ENCODE data around the gene ARHGAP10.
A peak's percentile ranks its signal among the peaks of the same experiment; 100 is the strongest.

The ARHGAP10 gene

DNA sequence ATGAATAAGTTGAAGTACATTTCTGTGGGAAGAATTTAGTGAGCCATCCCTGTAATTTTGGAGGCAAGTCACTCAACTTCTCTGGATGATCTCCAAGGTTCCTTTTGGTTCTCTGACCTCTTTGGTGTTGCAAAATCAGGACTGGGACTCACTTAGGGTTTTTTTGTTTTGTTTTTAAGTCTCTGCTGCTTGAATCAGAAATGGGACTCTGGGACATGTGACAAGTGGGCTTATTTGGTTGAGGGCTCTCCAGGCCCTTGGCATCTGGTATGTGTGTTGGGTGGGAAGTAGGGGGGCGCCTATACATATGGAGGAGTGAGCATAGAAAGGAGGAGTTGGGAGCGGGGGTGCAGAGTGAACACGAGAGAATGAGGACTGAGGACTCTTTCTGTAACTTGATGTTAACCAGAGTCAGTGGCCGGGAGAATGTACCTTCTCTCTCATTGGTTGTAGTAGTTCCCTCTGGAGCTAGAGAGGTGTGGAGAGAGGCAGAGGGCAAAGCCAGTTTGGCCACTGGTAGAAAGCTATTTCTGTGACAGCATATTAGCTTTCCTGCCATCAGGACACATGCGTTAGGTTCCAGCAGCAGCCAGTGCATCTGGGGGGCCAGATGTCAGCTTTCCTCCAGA lies 1.9 kb downstream of the ARHGAP10 start:
- Histone ChIP-seq H3K79me2 (ENCODE audit: insufficient read depth, low read depth) (peaks cover 69% of the 10 kb centered on the region), H3K9ac (peak overlapping the region; percentile 98)

DNA sequence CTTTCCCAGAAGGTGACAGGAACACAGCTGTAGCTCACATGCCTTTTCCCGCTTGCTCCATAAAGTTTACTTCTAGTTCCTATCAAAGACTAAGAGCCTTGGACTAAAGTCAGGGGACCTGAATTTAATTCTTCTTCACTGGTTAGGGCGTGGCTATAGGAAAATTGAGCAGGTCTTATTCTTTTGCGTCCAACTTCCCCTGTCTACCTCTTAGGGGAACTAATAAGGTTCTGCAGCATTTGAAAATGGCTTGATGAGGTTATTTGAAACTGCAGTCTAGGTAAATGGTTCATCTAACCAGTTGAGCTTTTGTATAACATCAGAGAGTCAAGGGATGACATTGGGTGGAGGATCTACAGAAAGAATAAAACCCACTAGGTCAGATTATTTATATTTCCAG lies 2.6 kb downstream of the ARHGAP10 start:
- Histone ChIP-seq H3K9ac (peak overlapping the region; percentile 98; the same call in 1 of the 2 replicates), H3K79me2 (ENCODE audit: insufficient read depth, low read depth) (peaks cover 75% of the 10 kb centered on the region), H3K36me3 (ENCODE audit: insufficient read depth) (no peaks in the 10 kb centered on the region), H4K20me1 (ENCODE audit: insufficient read depth) (peaks cover 32% of the 10 kb centered on the region), H2AFZ (ENCODE audit: low read depth) (no peak overlapping the region), H3K4me2 (peak overlapping the region; percentile 93), H3K27ac (no peak overlapping the region), H3K4me3 (IDR thresholded peaks at IDR 0.05; ENCODE audit: insufficient read depth, low read depth, low read length) (no peak overlapping the region), H3K4me1 (ENCODE audit: low read depth, poor library complexity, severe bottlenecking) (peaks cover 55% of the 10 kb centered on the region), H3K27me3 (ENCODE audit: insufficient read depth, low read depth) (no peaks in the 10 kb centered on the region)
- TF ChIP-seq, protein P1, sequence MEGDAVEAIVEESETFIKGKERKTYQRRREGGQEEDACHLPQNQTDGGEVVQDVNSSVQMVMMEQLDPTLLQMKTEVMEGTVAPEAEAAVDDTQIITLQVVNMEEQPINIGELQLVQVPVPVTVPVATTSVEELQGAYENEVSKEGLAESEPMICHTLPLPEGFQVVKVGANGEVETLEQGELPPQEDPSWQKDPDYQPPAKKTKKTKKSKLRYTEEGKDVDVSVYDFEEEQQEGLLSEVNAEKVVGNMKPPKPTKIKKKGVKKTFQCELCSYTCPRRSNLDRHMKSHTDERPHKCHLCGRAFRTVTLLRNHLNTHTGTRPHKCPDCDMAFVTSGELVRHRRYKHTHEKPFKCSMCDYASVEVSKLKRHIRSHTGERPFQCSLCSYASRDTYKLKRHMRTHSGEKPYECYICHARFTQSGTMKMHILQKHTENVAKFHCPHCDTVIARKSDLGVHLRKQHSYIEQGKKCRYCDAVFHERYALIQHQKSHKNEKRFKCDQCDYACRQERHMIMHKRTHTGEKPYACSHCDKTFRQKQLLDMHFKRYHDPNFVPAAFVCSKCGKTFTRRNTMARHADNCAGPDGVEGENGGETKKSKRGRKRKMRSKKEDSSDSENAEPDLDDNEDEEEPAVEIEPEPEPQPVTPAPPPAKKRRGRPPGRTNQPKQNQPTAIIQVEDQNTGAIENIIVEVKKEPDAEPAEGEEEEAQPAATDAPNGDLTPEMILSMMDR (conservative IDR thresholded peaks at IDR 0.05; ENCODE audit: low read depth, low read length) = no peak

More for the DNA sequence above, 1.9 kb downstream of the ARHGAP10 start:
- TF ChIP-seq, protein P1 (conservative IDR thresholded peaks at IDR 0.05; ENCODE audit: low read depth, low read length) = no peak; the same call in 1 of the 2 replicates
- Histone ChIP-seq H3K4me3 (IDR thresholded peaks at IDR 0.05; ENCODE audit: insufficient read depth, low read depth, low read length) (no peak overlapping the region), H2AFZ (ENCODE audit: low read depth) (no peak overlapping the region), H3K4me1 (ENCODE audit: low read depth, poor library complexity, severe bottlenecking) (peaks cover 58% of the 10 kb centered on the region), H3K4me2 (peak overlapping the region; percentile 93), H3K27me3 (ENCODE audit: insufficient read depth, low read depth) (no peaks in the 10 kb centered on the region), H3K36me3 (ENCODE audit: insufficient read depth) (no peaks in the 10 kb centered on the region), H3K27ac (peak overlapping the region; percentile 100; the same call in 1 of the 2 replicates), H4K20me1 (ENCODE audit: insufficient read depth) (peaks cover 32% of the 10 kb centered on the region)

DNA sequence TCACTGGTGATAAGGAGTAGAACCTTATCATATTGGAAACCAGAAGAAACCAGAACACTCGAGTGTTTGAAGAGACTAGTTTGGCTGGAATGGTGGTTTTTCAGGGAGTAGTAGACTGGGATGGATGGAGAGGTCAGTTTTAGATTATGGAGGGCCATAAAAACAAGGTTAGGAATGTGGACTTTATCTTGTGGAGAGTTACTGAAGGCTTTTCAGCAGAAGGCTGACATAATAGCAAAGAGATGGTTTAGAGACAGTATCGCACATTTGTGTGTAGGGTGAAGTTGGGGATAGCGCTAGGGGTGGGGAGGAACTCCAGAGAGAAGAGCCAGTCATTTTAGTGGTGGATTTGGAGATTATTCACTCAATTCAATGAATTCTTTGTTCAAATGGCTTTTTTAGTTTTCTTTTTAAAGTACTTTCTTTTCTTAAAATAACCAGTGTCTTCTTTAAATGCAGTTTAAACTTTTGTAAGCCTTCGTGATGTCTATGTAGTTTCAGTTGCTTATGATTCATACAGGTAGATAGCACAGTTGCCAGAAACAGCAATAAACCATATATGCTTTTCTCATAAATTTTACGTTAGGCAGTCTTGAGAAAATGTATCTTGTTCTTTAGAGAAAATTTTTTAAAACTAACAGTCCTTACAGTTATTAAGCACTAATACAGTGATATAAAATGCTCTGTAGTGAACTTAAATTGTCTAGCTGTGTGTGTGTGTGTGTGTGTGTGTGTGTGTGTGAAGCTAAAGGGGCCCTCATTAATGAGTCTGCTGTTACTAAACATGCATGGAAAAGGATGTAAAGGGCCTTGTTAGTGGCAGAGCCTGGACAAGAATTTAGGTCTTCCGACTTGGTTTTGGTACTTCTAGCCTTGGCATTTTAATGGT lies 3.8 kb downstream of the ARHGAP10 start:
- Histone ChIP-seq H3K27me3 (ENCODE audit: insufficient read depth, low read depth) (no peaks in the 10 kb centered on the region), H3K9ac (peak overlapping the region; percentile 0; the same call in 1 of the 2 replicates), H3K4me1 (ENCODE audit: low read depth, poor library complexity, severe bottlenecking) (peaks cover 53% of the 10 kb centered on the region), H3K36me3 (ENCODE audit: insufficient read depth) (no peaks in the 10 kb centered on the region), H4K20me1 (ENCODE audit: insufficient read depth) (peaks cover 38% of the 10 kb centered on the region), H3K4me2 (peak overlapping the region; percentile 93), H2AFZ (ENCODE audit: low read depth) (no peak overlapping the region), H3K27ac (no peak overlapping the region), H3K79me2 (ENCODE audit: insufficient read depth, low read depth) (peaks cover 87% of the 10 kb centered on the region), H3K4me3 (IDR thresholded peaks at IDR 0.05; ENCODE audit: insufficient read depth, low read depth, low read length) (no peak overlapping the region)
- TF ChIP-seq, protein P1 (conservative IDR thresholded peaks at IDR 0.05; ENCODE audit: low read depth, low read length) = no peak

DNA sequence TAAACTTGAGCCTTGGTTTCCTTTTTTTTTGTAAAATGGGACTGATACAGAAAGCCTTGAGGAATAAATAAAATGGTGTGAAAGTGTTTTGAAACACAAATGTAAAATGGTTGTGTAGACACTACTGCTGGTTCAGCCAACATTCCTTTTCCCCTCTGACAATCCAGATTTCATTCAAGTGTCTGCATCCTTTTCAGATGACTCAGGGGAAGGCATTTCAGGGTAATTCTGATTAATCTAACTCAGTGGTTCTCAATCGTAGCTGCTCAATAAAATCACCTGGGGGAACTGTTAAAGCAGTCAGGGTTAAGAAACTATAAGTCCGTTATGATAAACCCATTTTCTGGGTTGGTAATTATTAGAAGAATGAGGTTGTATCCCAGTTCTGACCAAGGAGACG lies 4.6 kb downstream of the ARHGAP10 start:
- Histone ChIP-seq H3K4me3 (IDR thresholded peaks at IDR 0.05; ENCODE audit: insufficient read depth, low read depth, low read length) (no peak overlapping the region), H3K4me2 (peak overlapping the region; percentile 93), H3K79me2 (ENCODE audit: insufficient read depth, low read depth) (peaks cover 95% of the 10 kb centered on the region), H3K27me3 (ENCODE audit: insufficient read depth, low read depth) (no peaks in the 10 kb centered on the region), H3K4me1 (ENCODE audit: low read depth, poor library complexity, severe bottlenecking) (peaks cover 60% of the 10 kb centered on the region), H3K9ac (no peak overlapping the region), H4K20me1 (ENCODE audit: insufficient read depth) (peaks cover 45% of the 10 kb centered on the region), H3K36me3 (ENCODE audit: insufficient read depth) (no peaks in the 10 kb centered on the region), H2AFZ (ENCODE audit: low read depth) (no peak overlapping the region), H3K27ac (no peak overlapping the region)
- TF ChIP-seq, protein P1 (conservative IDR thresholded peaks at IDR 0.05; ENCODE audit: low read depth, low read length) = no peak

All from KMS-11 (cell line).